ENCODE measurements around the gene KLK10. TPM values are rescaled to one million over a fixed set of nuclear protein-coding genes. Genes with fewer than 3 reads are reported as not detected.

KLK10 gene
- total and polyA plus RNA-seq, 10 of the 15 experiments (the other 5 are each of a cell fraction or from before 2014, with no cell fraction given), result not detected

GRCh38 chr19:51025809-51026553 is 6.5 kb upstream of the KLK10 start (continued):
- TF ChIP-seq ATF3 (IDR thresholded peaks at IDR 0.05; ENCODE audit: borderline replicate concordance, extremely low read depth, low read depth, low read length), result no peak
- TF ChIP-seq, protein P1, sequence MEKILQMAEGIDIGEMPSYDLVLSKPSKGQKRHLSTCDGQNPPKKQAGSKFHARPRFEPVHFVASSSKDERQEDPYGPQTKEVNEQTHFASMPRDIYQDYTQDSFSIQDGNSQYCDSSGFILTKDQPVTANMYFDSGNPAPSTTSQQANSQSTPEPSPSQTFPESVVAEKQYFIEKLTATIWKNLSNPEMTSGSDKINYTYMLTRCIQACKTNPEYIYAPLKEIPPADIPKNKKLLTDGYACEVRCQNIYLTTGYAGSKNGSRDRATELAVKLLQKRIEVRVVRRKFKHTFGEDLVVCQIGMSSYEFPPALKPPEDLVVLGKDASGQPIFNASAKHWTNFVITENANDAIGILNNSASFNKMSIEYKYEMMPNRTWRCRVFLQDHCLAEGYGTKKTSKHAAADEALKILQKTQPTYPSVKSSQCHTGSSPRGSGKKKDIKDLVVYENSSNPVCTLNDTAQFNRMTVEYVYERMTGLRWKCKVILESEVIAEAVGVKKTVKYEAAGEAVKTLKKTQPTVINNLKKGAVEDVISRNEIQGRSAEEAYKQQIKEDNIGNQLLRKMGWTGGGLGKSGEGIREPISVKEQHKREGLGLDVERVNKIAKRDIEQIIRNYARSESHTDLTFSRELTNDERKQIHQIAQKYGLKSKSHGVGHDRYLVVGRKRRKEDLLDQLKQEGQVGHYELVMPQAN (conservative IDR thresholded peaks at IDR 0.05), result no peak
- TF ChIP-seq CBX5 (IDR thresholded peaks at IDR 0.05; ENCODE audit: low read depth), result no peak

- CTCF ChIA-PET, result interaction anchor here (0.7 kb wide), 1 partner anchor 54 kb away, joined by 3 read pairs; no protein-coding TSS in a partner anchor
- Histone ChIP-seq H3K4me2 (ENCODE audit: control insufficient read depth, insufficient read depth) (no peak overlapping the region), H3K36me3 (ENCODE audit: control insufficient read depth in 2 of 2, insufficient read depth in 2 of 2, low read length in 1 of 2) (no peaks in the 10 kb centered on the region), H2AFZ (ENCODE audit: control insufficient read depth, low read depth, low read length) (no peak overlapping the region), H3K9me3 (replicated peaks; ENCODE audit: control insufficient read depth, insufficient read depth, low read length) (no peaks in the 10 kb centered on the region), H3K9ac (ENCODE audit: control insufficient read depth, insufficient read depth, low read length) (no peak overlapping the region), H3K79me2 (ENCODE audit: control insufficient read depth, insufficient read depth, low read length) (no peaks in the 10 kb centered on the region), H3K27me3 (replicated peaks in 1 of 2; ENCODE audit: control insufficient read depth in 2 of 2, insufficient read depth in 2 of 2, low read length in 1 of 2) (no peaks in the 10 kb centered on the region; a peak in 1 of 4 replicates), H3K27ac (ENCODE audit: control insufficient read depth, insufficient read depth) (no peak overlapping the region), H3K4me1 (ENCODE audit: control insufficient read depth, insufficient read depth, low read length) (no peaks in the 10 kb centered on the region), H3K4me3 (no peak overlapping the region), H4K20me1 (ENCODE audit: control insufficient read depth, insufficient read depth) (no peaks in the 10 kb centered on the region)
- POLR2A ChIA-PET, result no interaction called here
- intact Hi-C loops (cut with micrococcal nuclease; ENCODE audit: unreplicated experiment), result no loop called here
- RAD21 ChIA-PET (ENCODE audit: unreplicated experiment), result no interaction called here
- SMC1A ChIA-PET (ENCODE audit: uncharacterized antibody, unreplicated experiment), result no interaction called here
- BruUV-seq (replicated peaks), result no TSS peak
- 45% methylated on average over 6 of the region's 6 CpGs for WGBS (ENCODE audit: insufficient coverage, insufficient replicate concordance, low lambda C conversion rate, missing lambda C conversion rate)
- FAIRE-seq (no peak), DNase-seq (ENCODE audit: low read depth, low spot score) (no peak), ATAC-seq (no peak)
- in situ Hi-C loops (cut with MboI), result no loop called here
- TF ChIP-seq MXI1 (IDR thresholded peaks at IDR 0.05; ENCODE audit: low read depth, low read length) (no peak), MLLT1 (IDR thresholded peaks at IDR 0.05) (no peak), SUZ12 (IDR thresholded peaks at IDR 0.05; ENCODE audit: unreplicated experiment) (no peak), ZNF622 (IDR thresholded peaks at IDR 0.05) (no peak), IRF3 (IDR thresholded peaks at IDR 0.05) (no peak), TAF1 (IDR thresholded peaks at IDR 0.05; ENCODE audit: borderline replicate concordance, low read depth, low read length) (no peak)
- TF ChIP-seq, protein P2, sequence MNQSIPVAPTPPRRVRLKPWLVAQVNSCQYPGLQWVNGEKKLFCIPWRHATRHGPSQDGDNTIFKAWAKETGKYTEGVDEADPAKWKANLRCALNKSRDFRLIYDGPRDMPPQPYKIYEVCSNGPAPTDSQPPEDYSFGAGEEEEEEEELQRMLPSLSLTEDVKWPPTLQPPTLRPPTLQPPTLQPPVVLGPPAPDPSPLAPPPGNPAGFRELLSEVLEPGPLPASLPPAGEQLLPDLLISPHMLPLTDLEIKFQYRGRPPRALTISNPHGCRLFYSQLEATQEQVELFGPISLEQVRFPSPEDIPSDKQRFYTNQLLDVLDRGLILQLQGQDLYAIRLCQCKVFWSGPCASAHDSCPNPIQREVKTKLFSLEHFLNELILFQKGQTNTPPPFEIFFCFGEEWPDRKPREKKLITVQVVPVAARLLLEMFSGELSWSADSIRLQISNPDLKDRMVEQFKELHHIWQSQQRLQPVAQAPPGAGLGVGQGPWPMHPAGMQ (IDR thresholded peaks at IDR 0.05; ENCODE audit: borderline replicate concordance), result no peak
- TF ChIP-seq, protein P3, sequence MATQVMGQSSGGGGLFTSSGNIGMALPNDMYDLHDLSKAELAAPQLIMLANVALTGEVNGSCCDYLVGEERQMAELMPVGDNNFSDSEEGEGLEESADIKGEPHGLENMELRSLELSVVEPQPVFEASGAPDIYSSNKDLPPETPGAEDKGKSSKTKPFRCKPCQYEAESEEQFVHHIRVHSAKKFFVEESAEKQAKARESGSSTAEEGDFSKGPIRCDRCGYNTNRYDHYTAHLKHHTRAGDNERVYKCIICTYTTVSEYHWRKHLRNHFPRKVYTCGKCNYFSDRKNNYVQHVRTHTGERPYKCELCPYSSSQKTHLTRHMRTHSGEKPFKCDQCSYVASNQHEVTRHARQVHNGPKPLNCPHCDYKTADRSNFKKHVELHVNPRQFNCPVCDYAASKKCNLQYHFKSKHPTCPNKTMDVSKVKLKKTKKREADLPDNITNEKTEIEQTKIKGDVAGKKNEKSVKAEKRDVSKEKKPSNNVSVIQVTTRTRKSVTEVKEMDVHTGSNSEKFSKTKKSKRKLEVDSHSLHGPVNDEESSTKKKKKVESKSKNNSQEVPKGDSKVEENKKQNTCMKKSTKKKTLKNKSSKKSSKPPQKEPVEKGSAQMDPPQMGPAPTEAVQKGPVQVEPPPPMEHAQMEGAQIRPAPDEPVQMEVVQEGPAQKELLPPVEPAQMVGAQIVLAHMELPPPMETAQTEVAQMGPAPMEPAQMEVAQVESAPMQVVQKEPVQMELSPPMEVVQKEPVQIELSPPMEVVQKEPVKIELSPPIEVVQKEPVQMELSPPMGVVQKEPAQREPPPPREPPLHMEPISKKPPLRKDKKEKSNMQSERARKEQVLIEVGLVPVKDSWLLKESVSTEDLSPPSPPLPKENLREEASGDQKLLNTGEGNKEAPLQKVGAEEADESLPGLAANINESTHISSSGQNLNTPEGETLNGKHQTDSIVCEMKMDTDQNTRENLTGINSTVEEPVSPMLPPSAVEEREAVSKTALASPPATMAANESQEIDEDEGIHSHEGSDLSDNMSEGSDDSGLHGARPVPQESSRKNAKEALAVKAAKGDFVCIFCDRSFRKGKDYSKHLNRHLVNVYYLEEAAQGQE (IDR thresholded peaks at IDR 0.05; ENCODE audit: low read depth, low read length), result no peak
Measured at GRCh38 chr19:51025401-51025800, 5.9 kb upstream of the KLK10 start.

Measured in GM12878 (cell line).